NT2/D1 (cell line): ENCODE data around the gene CPZ.

Experiments used
- SUZ12 ChIP-seq: IDR thresholded peaks from 2 replicates; pipeline ENCODE4 v1.6.1; 2011; ENCODE audit not compliant: insufficient read length, insufficient read depth; ENCODE audit errors: extremely low read depth
- YY1 ChIP-seq: IDR thresholded peaks from 2 replicates; pipeline ENCODE4 v1.6.1; 2011; ENCODE audit not compliant: insufficient read length, insufficient read depth
- ZNF274 ChIP-seq: IDR thresholded peaks from 2 replicates; pipeline ENCODE4 v1.6.1; 2011; ENCODE audit warnings: mild to moderate bottlenecking, low read depth, low read length

DNA sequence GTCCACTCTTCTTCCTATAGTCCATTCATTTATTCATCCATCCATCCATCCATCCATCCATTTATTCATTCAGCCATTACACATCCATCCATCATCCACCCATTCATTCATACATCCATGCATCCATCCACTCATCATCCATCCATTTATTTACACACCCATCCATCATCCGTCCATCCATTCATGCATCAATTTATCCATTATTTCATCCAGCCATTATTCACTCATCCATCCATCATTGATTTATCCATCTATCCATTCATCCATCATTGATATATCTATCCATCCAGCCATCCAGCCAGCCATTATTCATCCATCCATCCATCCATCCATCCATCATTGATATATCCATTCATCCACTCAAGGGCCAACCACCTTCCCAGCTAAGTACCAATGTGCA, 12.7 kb downstream of the CPZ start:
- TF ChIP-seq YY1 (no peak), SUZ12 (no peak), ZNF274 (no peak)
